Right lobe of liver (tissue), 6 donors: ENCODE results near the gene THRA. TPM values are rescaled to one million over a fixed set of nuclear protein-coding genes. Genes with fewer than 3 reads are reported as not detected.

Experiments
- ATAC-seq, 4 donors: fragments of 200-7000 bp; cut with Tn5 transposase; one replicate each; pipeline ENCODE4 v1.9.1; 2020; ENCODE audit warnings: mild to moderate bottlenecking in 4 of 4, moderate library complexity in 4 of 4
- DNase-seq, 3 donors: peaks; one replicate each; pipeline ENCODE4 v3.0.0-alpha.2; 2020
- H3K27ac ChIP-seq, 3 donors: fragments of 200-600 bp; one replicate each; pipeline ENCODE4 v1.8.0; 2022
- H3K27me3 ChIP-seq, 2 donors: fragments of 200-600 bp; one replicate each; pipeline ENCODE4 v1.8.0; 2022
- H3K36me3 ChIP-seq, 4 donors: fragments of 200-600 bp; sonication (generic) in 1 of 4; one replicate each; pipeline versions ENCODE4 v1.5.1 to v1.8.0; 2017 to 2022; ENCODE audit warnings: control low read depth in 1 of 4
- H3K4me1 ChIP-seq, 4 donors: fragments of 200-600 bp; sonication (generic) in 1 of 4; one replicate each; pipeline versions ENCODE4 v1.5.1 to v1.8.0; 2017 to 2022; ENCODE audit warnings: control low read depth in 1 of 4
- H3K4me3 ChIP-seq, 3 donors: fragments of 200-600 bp; one replicate each; pipeline ENCODE4 v1.8.0; 2022
- H3K9me3 ChIP-seq, 4 donors: fragments of 200-600 bp; sonication (generic) in 1 of 4; one replicate each; pipeline versions ENCODE4 v1.5.1 to v1.8.0; 2017 to 2022; ENCODE audit warnings: control low read depth in 1 of 4
- POLR2A ChIP-seq: fragments of 450-650 bp; IDR thresholded peaks from one replicate; pipeline ENCODE4 v1.6.1; 2017; ENCODE audit warnings: antibody characterized with exemption, mild to moderate bottlenecking
- WGBS: methylation state at CpG from one replicate; pipeline ENCODE4 v1.1.6; 2018; ENCODE audit warnings: low coverage, low lambda C conversion rate; ENCODE audit not compliant: insufficient coverage; ENCODE audit errors: missing lambda C conversion rate; 5-methylcytosine and 5-hydroxymethylcytosine counted together
- intact Hi-C, 2 donors: fragments of 100-400 bp; cut with DNase I; formaldehyde crosslinking; loops; one replicate each; pipeline versions ENCODE4 v1.11.2 to v1.14.1; 2022
- total RNA-seq, 6 experiments: library from RNA; depleted of rRNA in 2 of 6; stranded (reverse); fragments of >200 nt in 2 of 6; fragmentation: NEBNext Ultra II Directional in 3 of 6; extraction: Animal tissue kit (Norgen Biotek cat#: 25700) in 3 of 6; gene quantifications; one replicate each; pipeline versions ENCODE4 v1.1.0 to v1.2.4, GENCODE V29; 2016 to 2023
- TF ChIP-seq, protein P1 (sequence below), 4 donors: fragments of 200-600 bp in 3 of 4; fragments of 450-650 bp in 1 of 4; IDR thresholded peaks; one replicate each; pipeline versions ENCODE4 v1.5.1 to v1.8.0; 2016 to 2022; ENCODE audit warnings: antibody characterized with exemption in 4 of 4, mild to moderate bottlenecking in 2 of 4
- donor health status: DM: no; HTN: yes; CAD: no.
- donor health status: DM: no; HTN: no; CAD: no.
- donor health status: DM: no; HTN: no; CAD: no.
- donor health status: DM: no; HTN: yes; CAD: no.
- donor health status: DM: no; HTN: yes; CAD: no.

Gene THRA
- total RNA-seq, 6 experiments from 2014 or later = 3.7 to 9.4 (median 7.7) TPM

DNA sequence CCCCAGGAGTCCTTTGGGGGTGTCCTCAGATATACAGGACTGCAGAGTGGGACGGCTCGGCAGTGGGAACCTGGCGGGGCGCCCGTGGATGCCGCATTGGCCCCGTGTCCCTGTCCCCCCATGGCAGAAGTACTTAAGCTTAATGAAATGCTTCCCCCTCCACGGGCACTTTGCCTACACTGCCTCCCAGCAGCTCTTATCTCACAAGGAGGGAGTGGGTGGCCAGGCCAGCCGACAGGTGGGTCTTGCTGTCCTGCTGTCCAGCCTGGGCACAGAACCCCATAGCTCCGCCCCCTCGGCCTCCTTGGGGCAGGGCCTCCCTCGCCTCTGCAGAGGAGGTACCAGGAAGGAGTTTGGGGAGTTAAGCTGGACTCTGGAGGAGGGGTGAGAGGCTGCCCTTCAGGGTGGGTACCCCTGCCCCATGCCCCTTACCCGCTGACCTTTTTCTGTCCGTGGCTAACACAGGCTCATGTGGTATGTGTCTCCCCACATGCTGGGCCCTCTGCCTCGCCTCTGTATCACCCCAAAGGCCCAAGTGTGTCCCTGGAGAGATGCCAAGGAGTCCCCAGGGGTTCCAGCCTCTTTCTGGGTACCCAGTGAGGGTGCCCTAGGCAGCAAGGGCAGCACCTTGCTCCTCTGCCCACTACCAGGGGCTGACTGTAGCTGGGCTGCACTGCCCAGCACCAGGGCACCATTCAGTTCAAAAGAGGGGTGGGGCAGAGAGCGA lies 8.7 kb downstream of the THRA start:
- 47% methylated on average over 2 of the region's 16 CpGs for WGBS
- H3K4me3 ChIP-seq = no peak overlapping the region
- intact Hi-C loops = loop anchor here in 1 of 2 donors (10.0 kb wide), 1 partner anchor 57 kb away; the partner anchor contains the start of gene CSF3
- H3K9me3 ChIP-seq = no peaks in the 10 kb centered on the region
- H3K4me1 ChIP-seq = peaks cover 2 to 51% (median 26%) of the 10 kb centered on the region in 4 donors
- peak overlapping the region; percentile 22 to 40 (median 40) for H3K27ac ChIP-seq
- DNase-seq = no peak
- no peaks in the 10 kb centered on the region for H3K27me3 ChIP-seq
- H3K36me3 ChIP-seq = no peaks in the 10 kb centered on the region
- ATAC-seq = no peak
- TF ChIP-seq, protein P1, sequence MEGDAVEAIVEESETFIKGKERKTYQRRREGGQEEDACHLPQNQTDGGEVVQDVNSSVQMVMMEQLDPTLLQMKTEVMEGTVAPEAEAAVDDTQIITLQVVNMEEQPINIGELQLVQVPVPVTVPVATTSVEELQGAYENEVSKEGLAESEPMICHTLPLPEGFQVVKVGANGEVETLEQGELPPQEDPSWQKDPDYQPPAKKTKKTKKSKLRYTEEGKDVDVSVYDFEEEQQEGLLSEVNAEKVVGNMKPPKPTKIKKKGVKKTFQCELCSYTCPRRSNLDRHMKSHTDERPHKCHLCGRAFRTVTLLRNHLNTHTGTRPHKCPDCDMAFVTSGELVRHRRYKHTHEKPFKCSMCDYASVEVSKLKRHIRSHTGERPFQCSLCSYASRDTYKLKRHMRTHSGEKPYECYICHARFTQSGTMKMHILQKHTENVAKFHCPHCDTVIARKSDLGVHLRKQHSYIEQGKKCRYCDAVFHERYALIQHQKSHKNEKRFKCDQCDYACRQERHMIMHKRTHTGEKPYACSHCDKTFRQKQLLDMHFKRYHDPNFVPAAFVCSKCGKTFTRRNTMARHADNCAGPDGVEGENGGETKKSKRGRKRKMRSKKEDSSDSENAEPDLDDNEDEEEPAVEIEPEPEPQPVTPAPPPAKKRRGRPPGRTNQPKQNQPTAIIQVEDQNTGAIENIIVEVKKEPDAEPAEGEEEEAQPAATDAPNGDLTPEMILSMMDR (IDR thresholded peaks at IDR 0.05) = no peak
- TF ChIP-seq POLR2A = no peak

DNA sequence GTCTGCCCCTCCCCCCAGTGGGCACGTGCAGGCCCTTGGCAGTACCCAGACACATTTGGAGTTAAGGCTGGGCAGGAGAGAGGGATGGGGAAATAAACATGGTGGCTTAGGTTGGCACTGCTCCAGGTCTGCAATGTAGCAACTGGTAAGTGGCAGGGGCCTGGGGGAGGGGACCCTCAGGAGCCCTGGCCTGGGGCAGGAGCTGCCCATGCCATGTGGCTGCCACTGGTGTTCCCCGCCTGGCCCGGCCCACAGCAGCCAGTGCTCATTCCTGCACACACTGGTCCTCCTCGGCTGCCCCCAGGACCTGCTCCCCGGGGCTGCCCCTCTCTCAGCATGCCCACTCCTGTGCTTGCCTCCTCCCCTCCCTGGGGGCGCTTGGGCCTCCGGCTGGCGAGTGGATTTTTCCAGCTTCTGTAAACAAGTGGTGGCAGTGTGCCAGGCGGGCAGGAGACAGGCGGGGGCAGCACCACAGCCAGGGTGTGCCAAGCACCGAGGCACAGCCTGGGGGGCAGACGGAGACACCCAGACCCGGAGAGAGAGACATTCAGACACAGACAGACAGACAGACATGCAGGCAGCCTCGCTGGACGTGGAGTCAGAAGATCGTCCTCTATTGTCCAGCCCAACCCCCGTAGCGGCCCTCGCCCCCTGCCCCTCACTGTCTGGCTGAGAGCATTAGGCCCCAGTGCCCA lies 9.4 kb downstream of the THRA start:
- peak; percentile 15 to 45 (median 32) for ATAC-seq
- Histone ChIP-seq H3K36me3 (no peaks in the 10 kb centered on the region), H3K27me3 (no peaks in the 10 kb centered on the region), H3K4me1 (peaks cover 2 to 51% (median 26%) of the 10 kb centered on the region in 4 donors), H3K27ac (peak overlapping the region in 2 of 3 donors; percentile 40), H3K4me3 (no peak overlapping the region), H3K9me3 (no peaks in the 10 kb centered on the region)
- DNase-seq = peak; percentile 74 to 83 (median 83)
- TF ChIP-seq, protein P1 (IDR thresholded peaks at IDR 0.05) = no peak
- TF ChIP-seq POLR2A = no peak
- WGBS = 0% methylated on average over 3 of the region's 19 CpGs
- intact Hi-C loops = loop anchor here in 1 of 2 donors (10.0 kb wide), 1 partner anchor 57 kb away; the partner anchor contains the start of gene CSF3

- Histone ChIP-seq H3K27ac (peak overlapping the region in 2 of 3 donors; percentile 14 to 40), H3K9me3 (no peaks in the 10 kb centered on the region), H3K27me3 (no peaks in the 10 kb centered on the region), H3K4me3 (no peak overlapping the region), H3K4me1 (peaks cover 2 to 51% (median 26%) of the 10 kb centered on the region in 4 donors), H3K36me3 (no peaks in the 10 kb centered on the region)
- TF ChIP-seq POLR2A = no peak
- TF ChIP-seq, protein P1 (IDR thresholded peaks at IDR 0.05) = no peak
- no peak for DNase-seq
- intact Hi-C loops = loop anchor here in 1 of 2 donors (10.0 kb wide), 1 partner anchor 58 kb away; the partner anchor contains the start of gene CSF3
- 20% methylated on average over 2 of the region's 8 CpGs for WGBS
- ATAC-seq = no peak
Measured at GRCh38 chr17:40072735-40073346, 10.1 kb downstream of the THRA start.

DNA sequence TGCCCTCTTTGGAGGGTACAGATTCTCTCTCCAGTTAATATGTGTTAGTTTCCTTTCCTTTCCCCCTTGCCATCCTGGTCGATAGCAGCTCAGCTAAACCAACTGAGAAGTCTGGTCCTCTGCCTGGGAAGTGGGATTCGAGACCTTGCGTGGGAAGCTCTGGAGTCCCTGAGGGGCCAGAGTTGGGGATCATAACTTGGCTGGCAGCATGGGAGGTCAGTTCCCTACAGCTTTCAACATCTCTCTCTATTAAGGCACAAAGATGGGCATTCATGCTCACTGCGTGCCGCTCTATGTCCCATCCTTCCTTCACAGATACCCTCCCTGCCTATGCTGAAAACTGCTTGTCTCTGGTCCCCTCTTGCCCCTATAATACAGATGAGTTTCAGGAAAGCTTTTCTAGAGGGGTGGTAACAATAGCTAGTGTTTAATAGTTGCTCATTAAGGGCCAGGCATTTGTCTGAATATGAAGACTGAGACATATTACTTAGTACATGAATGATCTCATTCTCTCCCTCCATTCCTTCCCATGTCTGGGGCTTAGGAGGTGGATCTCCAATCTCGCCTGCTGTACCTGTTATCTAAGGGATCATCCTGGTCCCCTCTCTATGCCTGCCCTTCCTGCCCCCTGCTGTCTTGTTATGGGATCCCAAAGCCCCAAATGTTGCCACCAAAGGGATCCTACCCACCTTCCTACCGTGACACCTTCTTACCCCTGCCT lies 10.8 kb downstream of the THRA start:
- H3K4me3 ChIP-seq = no peak overlapping the region
- H3K27me3 ChIP-seq = no peaks in the 10 kb centered on the region
- intact Hi-C loops = loop anchor here in 1 of 2 donors (10.0 kb wide), 1 partner anchor 59 kb away; the partner anchor contains the start of gene CSF3
- WGBS = 87% methylated on average over 7 of the region's 7 CpGs
- H3K27ac ChIP-seq = peak overlapping the region in 1 of 3 donors; percentile 14
- H3K9me3 ChIP-seq = no peaks in the 10 kb centered on the region
- no peak for TF ChIP-seq POLR2A
- TF ChIP-seq, protein P1 (IDR thresholded peaks at IDR 0.05) = no peak
- H3K4me1 ChIP-seq = peaks cover 2 to 46% (median 24%) of the 10 kb centered on the region in 4 donors
- no peaks in the 10 kb centered on the region for H3K36me3 ChIP-seq
- ATAC-seq (no peak), DNase-seq (no peak)
